SK-N-SH treated with all-trans-retinoic acid at 6 μM for 48 hours (cell line): ENCODE results near the gene SEC31A.

Source experiments
- ATAC-seq: fragments of 200-7000 bp; cut with Tn5 transposase; 3 replicates; pipeline ENCODE4 v1.9.1; 2020; ENCODE audit warnings: mild to moderate bottlenecking, moderate library complexity
- BACH2 ChIP-seq: fragments of 250-450 bp; sonication (Bioruptor Pico); IDR thresholded peaks from 2 replicates; pipeline ENCODE4 v1.9.0; 2021; ENCODE audit warnings: mild to moderate bottlenecking, borderline replicate concordance
- CSDC2 ChIP-seq: fragments of 250-450 bp; sonication (Bioruptor Pico); IDR thresholded peaks from 2 replicates; pipeline ENCODE4 v1.5.0; 2020; ENCODE audit warnings: mild to moderate bottlenecking, moderate library complexity
- CSRNP3 ChIP-seq: fragments of 250-450 bp; sonication (Bioruptor Pico); IDR thresholded peaks from 2 replicates; pipeline ENCODE4 v1.5.1; 2021; ENCODE audit warnings: mild to moderate bottlenecking, moderate library complexity
- ESRRG ChIP-seq: fragments of 250-450 bp; sonication (Bioruptor Pico); IDR thresholded peaks from 2 replicates; pipeline ENCODE4 v1.6.1; 2021; ENCODE audit warnings: mild to moderate bottlenecking
- ISL1 ChIP-seq: fragments of 250-450 bp; sonication (Bioruptor Pico); IDR thresholded peaks from 2 replicates; pipeline ENCODE4 v2.1.2; 2022; ENCODE audit warnings: mild to moderate bottlenecking, moderate library complexity
- OSR1 ChIP-seq: fragments of 250-450 bp; sonication (Bioruptor Pico); IDR thresholded peaks from 2 replicates; pipeline ENCODE4 v1.8.0; 2022; ENCODE audit warnings: moderate library complexity, mild to moderate bottlenecking, inconsistent platforms
- PATZ1 ChIP-seq: fragments of 250-450 bp; sonication (Bioruptor Pico); IDR thresholded peaks from 2 replicates; pipeline ENCODE4 v1.8.0; 2020; ENCODE audit warnings: mild to moderate bottlenecking, moderate library complexity, borderline replicate concordance
- PPARA ChIP-seq: fragments of 250-450 bp; sonication (Bioruptor Pico); IDR thresholded peaks from 2 replicates; pipeline ENCODE4 v1.5.0; 2020; ENCODE audit warnings: mild to moderate bottlenecking, borderline replicate concordance
- RARB ChIP-seq: fragments of 250-450 bp; sonication (Bioruptor Pico); IDR thresholded peaks from 2 replicates; pipeline ENCODE4 v1.8.0; 2021; ENCODE audit warnings: mild to moderate bottlenecking, moderate library complexity
- SNAI2 ChIP-seq: fragments of 250-450 bp; sonication (Bioruptor Pico); IDR thresholded peaks from 2 replicates; pipeline ENCODE4 v1.5.0; 2020; ENCODE audit warnings: mild to moderate bottlenecking, moderate library complexity
- TCF4 ChIP-seq: fragments of 250-450 bp; sonication (Bioruptor Pico); IDR thresholded peaks from 2 replicates; pipeline ENCODE4 v1.8.0; 2021; ENCODE audit warnings: mild to moderate bottlenecking, moderate library complexity, borderline replicate concordance
- TOX ChIP-seq: fragments of 250-450 bp; sonication (Bioruptor Pico); IDR thresholded peaks from 2 replicates; pipeline ENCODE4 v1.8.0; 2021; ENCODE audit warnings: mild to moderate bottlenecking, moderate library complexity, borderline replicate concordance
- ZC3H10 ChIP-seq: fragments of 250-450 bp; sonication (Bioruptor Pico); IDR thresholded peaks from 2 replicates; pipeline ENCODE4 v1.5.1; 2021; ENCODE audit warnings: mild to moderate bottlenecking, moderate library complexity
- ZNF565 ChIP-seq: fragments of 450-650 bp; formaldehyde crosslinking; conservative IDR thresholded peaks from 2 replicates; pipeline ENCODE4 v1.5.0; 2020; ENCODE audit warnings: low read depth, mild to moderate bottlenecking, moderate library complexity
- ZNF70 ChIP-seq: fragments of 450-650 bp; formaldehyde crosslinking; IDR thresholded peaks from 2 replicates; pipeline ENCODE4 v1.5.0; 2020; ENCODE audit warnings: mild to moderate bottlenecking, moderate library complexity
- ZNF8 ChIP-seq: fragments of 450-650 bp; formaldehyde crosslinking; IDR thresholded peaks from 2 replicates; pipeline ENCODE4 v1.5.0; 2020; ENCODE audit warnings: mild to moderate bottlenecking, moderate library complexity
- TF ChIP-seq, protein P1 (sequence below): fragments of 250-450 bp; sonication (Bioruptor Pico); IDR thresholded peaks from 2 replicates; pipeline ENCODE4 v1.5.0; 2020; ENCODE audit warnings: mild to moderate bottlenecking, moderate library complexity
- TF ChIP-seq, protein P2 (sequence below): fragments of 250-450 bp; sonication (Bioruptor Pico); IDR thresholded peaks from 2 replicates; pipeline ENCODE4 v1.8.0; 2021; ENCODE audit warnings: low read depth, mild to moderate bottlenecking, moderate library complexity, borderline replicate concordance
- TF ChIP-seq, protein P3 (sequence below): fragments of 250-450 bp; sonication (Bioruptor Pico); IDR thresholded peaks from 2 replicates; pipeline ENCODE4 v1.5.1; 2020; ENCODE audit warnings: low read depth, mild to moderate bottlenecking, moderate library complexity

Gene SEC31A

GRCh38 chr4:82886147-82886942 is 4.6 kb downstream of the SEC31A start:
- no peak for ATAC-seq
- no peak for TF ChIP-seq OSR1 (CRISPR knock-in tag)
- TF ChIP-seq ZNF565 (CRISPR knock-in tag) = no peak
- TF ChIP-seq, protein P1, sequence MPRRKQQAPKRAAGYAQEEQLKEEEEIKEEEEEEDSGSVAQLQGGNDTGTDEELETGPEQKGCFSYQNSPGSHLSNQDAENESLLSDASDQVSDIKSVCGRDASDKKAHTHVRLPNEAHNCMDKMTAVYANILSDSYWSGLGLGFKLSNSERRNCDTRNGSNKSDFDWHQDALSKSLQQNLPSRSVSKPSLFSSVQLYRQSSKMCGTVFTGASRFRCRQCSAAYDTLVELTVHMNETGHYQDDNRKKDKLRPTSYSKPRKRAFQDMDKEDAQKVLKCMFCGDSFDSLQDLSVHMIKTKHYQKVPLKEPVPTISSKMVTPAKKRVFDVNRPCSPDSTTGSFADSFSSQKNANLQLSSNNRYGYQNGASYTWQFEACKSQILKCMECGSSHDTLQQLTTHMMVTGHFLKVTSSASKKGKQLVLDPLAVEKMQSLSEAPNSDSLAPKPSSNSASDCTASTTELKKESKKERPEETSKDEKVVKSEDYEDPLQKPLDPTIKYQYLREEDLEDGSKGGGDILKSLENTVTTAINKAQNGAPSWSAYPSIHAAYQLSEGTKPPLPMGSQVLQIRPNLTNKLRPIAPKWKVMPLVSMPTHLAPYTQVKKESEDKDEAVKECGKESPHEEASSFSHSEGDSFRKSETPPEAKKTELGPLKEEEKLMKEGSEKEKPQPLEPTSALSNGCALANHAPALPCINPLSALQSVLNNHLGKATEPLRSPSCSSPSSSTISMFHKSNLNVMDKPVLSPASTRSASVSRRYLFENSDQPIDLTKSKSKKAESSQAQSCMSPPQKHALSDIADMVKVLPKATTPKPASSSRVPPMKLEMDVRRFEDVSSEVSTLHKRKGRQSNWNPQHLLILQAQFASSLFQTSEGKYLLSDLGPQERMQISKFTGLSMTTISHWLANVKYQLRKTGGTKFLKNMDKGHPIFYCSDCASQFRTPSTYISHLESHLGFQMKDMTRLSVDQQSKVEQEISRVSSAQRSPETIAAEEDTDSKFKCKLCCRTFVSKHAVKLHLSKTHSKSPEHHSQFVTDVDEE (CRISPR knock-in tag) = no peak
- no peak for TF ChIP-seq TOX
- TF ChIP-seq CSDC2 (CRISPR knock-in tag) = no peak

DNA sequence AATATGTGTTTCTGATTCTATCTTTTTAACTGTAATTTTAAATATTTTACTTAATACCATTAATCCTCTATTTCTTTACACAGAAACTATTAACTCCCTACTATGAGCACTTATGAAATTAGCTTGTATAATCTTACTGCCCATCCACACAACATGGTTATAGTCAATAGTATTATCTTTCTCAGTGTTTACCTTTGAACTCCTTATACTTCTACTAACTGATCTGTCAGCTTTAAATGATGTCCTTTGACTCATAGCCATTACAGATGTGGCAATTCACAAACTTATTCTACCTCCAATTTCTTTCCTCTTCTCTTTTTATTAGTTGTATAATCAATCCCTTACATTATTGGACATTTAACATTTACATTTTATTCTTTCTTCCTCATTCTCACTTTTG is 5.5 kb downstream of the SEC31A start:
- ATAC-seq = no peak
- TF ChIP-seq, protein P2, sequence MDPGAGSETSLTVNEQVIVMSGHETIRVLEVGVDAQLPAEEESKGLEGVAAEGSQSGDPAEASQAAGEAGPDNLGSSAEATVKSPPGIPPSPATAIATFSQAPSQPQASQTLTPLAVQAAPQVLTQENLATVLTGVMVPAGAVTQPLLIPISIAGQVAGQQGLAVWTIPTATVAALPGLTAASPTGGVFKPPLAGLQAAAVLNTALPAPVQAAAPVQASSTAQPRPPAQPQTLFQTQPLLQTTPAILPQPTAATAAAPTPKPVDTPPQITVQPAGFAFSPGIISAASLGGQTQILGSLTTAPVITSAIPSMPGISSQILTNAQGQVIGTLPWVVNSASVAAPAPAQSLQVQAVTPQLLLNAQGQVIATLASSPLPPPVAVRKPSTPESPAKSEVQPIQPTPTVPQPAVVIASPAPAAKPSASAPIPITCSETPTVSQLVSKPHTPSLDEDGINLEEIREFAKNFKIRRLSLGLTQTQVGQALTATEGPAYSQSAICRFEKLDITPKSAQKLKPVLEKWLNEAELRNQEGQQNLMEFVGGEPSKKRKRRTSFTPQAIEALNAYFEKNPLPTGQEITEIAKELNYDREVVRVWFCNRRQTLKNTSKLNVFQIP = no peak
- TF ChIP-seq ESRRG (CRISPR knock-in tag) (no peak), ZNF565 (CRISPR knock-in tag) (no peak), ZNF70 (CRISPR knock-in tag) (no peak), PPARA (CRISPR knock-in tag) (no peak), ZC3H10 (CRISPR knock-in tag) (no peak)
- TF ChIP-seq, all 23 proteins: peak for 0

- no peak for ATAC-seq
- TF ChIP-seq PATZ1 (no peak), BACH2 (CRISPR knock-in tag) (no peak), OSR1 (CRISPR knock-in tag) (no peak), ISL1 (no peak), SNAI2 (CRISPR knock-in tag) (no peak), ZNF70 (CRISPR knock-in tag) (no peak), CSRNP3 (CRISPR knock-in tag) (no peak), ZC3H10 (CRISPR knock-in tag) (no peak), RARB (no peak), ZNF8 (CRISPR knock-in tag) (no peak), TCF4 (CRISPR knock-in tag) (no peak)
- TF ChIP-seq, protein P1 (CRISPR knock-in tag) = no peak
- TF ChIP-seq, protein P2 = no peak
- TF ChIP-seq, protein P3, sequence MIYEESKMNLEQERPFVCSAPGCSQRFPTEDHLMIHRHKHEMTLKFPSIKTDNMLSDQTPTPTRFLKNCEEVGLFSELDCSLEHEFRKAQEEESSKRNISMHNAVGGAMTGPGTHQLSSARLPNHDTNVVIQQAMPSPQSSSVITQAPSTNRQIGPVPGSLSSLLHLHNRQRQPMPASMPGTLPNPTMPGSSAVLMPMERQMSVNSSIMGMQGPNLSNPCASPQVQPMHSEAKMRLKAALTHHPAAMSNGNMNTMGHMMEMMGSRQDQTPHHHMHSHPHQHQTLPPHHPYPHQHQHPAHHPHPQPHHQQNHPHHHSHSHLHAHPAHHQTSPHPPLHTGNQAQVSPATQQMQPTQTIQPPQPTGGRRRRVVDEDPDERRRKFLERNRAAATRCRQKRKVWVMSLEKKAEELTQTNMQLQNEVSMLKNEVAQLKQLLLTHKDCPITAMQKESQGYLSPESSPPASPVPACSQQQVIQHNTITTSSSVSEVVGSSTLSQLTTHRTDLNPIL (CRISPR knock-in tag) = no peak
Measured at GRCh38 chr4:82868572-82868971, 22.4 kb downstream of the SEC31A start.
